ENCODE data around the gene ANP32A.

- TF ChIP-seq CTCF (IDR thresholded peaks at IDR 0.05) (no peak), ZFX (IDR thresholded peaks at IDR 0.05; ENCODE audit: borderline replicate concordance) (no peak)
Measured at GRCh38 chr15:68844856-68845550, 24.3 kb upstream of the ANP32A start.
